ENCODE data around the gene SUGP1. TPM values are rescaled to one million over a fixed set of nuclear protein-coding genes. Genes with fewer than 3 reads are reported as not detected.

SUGP1 gene
- total and polyA plus RNA-seq, 2 experiments from 2014 or later: 13.1 to 43.7 TPM

Small RNA genes within 50 kb of the gene (small RNA-seq; reads per million reads assigned to genes)
- not detected for gene RNU6-1028P

Other genes with a start within 250 kb of the SUGP1 start
- gene TMEM161A, start 182.0 kb downstream of the SUGP1 start, total RNA-seq: 19.6 and 22.1 TPM in 2 replicates
- 48.5 and 51.3 TPM in 2 replicates for gene TMEM161A, start 182.0 kb downstream of the SUGP1 start, polyA plus RNA-seq
- 0.32 and 0.70 TPM in 2 replicates for gene MEF2B, start 150.2 kb downstream of the SUGP1 start, total RNA-seq
- 2.6 and 3.7 TPM in 2 replicates for gene MEF2B, start 150.2 kb downstream of the SUGP1 start, polyA plus RNA-seq
- 13.1 and 13.7 TPM in 2 replicates for gene BORCS8, start 128.4 kb downstream of the SUGP1 start, total RNA-seq
- gene BORCS8, start 128.4 kb downstream of the SUGP1 start, polyA plus RNA-seq: 25.6 and 34.2 TPM in 2 replicates
- gene RFXANK, start 128.3 kb downstream of the SUGP1 start, total RNA-seq: 35.1 and 44.7 TPM in 2 replicates
- 85.7 and 88.3 TPM in 2 replicates for gene RFXANK, start 128.3 kb downstream of the SUGP1 start, polyA plus RNA-seq
- 6.1 and 9.0 TPM in 2 replicates for gene NR2C2AP, start 117.1 kb downstream of the SUGP1 start, total RNA-seq
- 5.2 and 10.4 TPM in 2 replicates for gene NR2C2AP, start 117.1 kb downstream of the SUGP1 start, polyA plus RNA-seq
- 0.03 TPM in 1 of 2 replicates, not detected in the other for gene NCAN, start 108.6 kb downstream of the SUGP1 start, total RNA-seq
- not detected in 2 replicates for gene NCAN, start 108.6 kb downstream of the SUGP1 start, polyA plus RNA-seq
- gene TM6SF2, start 47.2 kb downstream of the SUGP1 start, total RNA-seq: 3.1 and 4.5 TPM in 2 replicates
- 8.4 and 8.6 TPM in 2 replicates for gene TM6SF2, start 47.2 kb downstream of the SUGP1 start, polyA plus RNA-seq
- gene MAU2, start 320 bp upstream of the SUGP1 start, total RNA-seq: 21.2 and 31.8 TPM in 2 replicates
- gene MAU2, start 320 bp upstream of the SUGP1 start, polyA plus RNA-seq: 25.3 and 29.0 TPM in 2 replicates
- gene GATAD2A, start 85.2 kb upstream of the SUGP1 start, total RNA-seq: 28.0 and 35.7 TPM in 2 replicates
- gene GATAD2A, start 85.2 kb upstream of the SUGP1 start, polyA plus RNA-seq: 31.4 and 35.3 TPM in 2 replicates
- 0.87 and 1.1 TPM in 2 replicates for gene TSSK6, start 195.0 kb upstream of the SUGP1 start, total RNA-seq
- gene TSSK6, start 195.0 kb upstream of the SUGP1 start, polyA plus RNA-seq: 1.3 TPM in 1 of 2 replicates, not detected in the other
- gene NDUFA13, start 195.7 kb upstream of the SUGP1 start, total RNA-seq: 46.3 and 80.4 TPM in 2 replicates
- 598 and 615 TPM in 2 replicates for gene NDUFA13, start 195.7 kb upstream of the SUGP1 start, polyA plus RNA-seq
- gene YJEFN3, start 208.4 kb upstream of the SUGP1 start, total RNA-seq: 0.72 and 3.0 TPM in 2 replicates
- 12.5 and 14.0 TPM in 2 replicates for gene YJEFN3, start 208.4 kb upstream of the SUGP1 start, polyA plus RNA-seq
- 5.4 and 5.7 TPM in 2 replicates for gene CILP2, start 217.8 kb upstream of the SUGP1 start, total RNA-seq
- 16.5 and 22.5 TPM in 2 replicates for gene CILP2, start 217.8 kb upstream of the SUGP1 start, polyA plus RNA-seq